Stimulated activated CD8-positive, alpha-beta memory T cell treated with anti-CD3 and anti-CD28 coated beads, Interleukin-12 subunit alpha, Interleukin-12 subunit beta, amount 100 ng/mL, for 24 hours (primary cell): ENCODE data around the gene MROH8.

ENCODE experiments used
- DNase-seq: peaks from one replicate; pipeline ENCODE4 v3.0.0-alpha.2; 2020; ENCODE audit errors: extremely low read depth

MROH8 gene

DNA sequence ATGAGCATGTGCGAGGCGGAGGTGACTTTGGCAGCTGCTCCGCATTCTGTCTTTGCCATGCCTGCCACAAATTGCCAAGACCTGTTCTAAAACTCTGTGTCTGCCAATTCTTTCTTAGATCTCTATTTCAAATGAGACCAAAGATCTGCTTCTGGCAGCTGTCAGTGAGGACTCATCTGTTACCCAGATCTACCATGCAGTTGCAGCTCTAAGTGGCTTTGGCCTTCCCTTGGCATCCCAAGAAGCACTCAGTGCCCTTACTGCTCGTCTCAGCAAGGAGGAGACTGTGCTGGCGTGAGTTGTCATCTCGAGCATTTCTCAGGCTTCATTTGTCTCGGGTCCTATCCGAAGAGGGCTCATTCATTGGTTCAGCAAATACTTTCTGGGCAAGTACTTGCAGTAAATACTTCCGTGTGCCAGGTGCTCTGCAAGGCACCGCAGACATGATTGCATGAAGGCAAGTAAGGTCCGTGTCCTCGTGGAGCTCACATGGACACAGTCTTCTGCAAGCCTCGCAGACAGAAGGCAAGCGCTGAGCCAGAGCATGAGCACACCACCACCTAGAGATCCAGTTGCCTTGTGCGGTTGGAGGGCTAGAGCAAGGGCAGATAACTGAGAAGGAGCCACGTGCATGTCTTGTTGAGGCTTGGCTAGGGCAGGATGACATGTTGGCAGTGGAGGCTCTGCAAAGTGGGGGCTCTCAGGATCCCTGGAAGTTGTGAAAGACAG is 19.7 kb upstream of the MROH8 start:
- no peak for DNase-seq

GRCh38 chr20:37194621-37195417 is 15.5 kb upstream of the MROH8 start:
- no peak for DNase-seq

- no peak for DNase-seq
Measured at GRCh38 chr20:37193821-37194220, 14.5 kb upstream of the MROH8 start.

- no peak for DNase-seq
Measured at GRCh38 chr20:37193226-37193625, 13.9 kb upstream of the MROH8 start.

DNA sequence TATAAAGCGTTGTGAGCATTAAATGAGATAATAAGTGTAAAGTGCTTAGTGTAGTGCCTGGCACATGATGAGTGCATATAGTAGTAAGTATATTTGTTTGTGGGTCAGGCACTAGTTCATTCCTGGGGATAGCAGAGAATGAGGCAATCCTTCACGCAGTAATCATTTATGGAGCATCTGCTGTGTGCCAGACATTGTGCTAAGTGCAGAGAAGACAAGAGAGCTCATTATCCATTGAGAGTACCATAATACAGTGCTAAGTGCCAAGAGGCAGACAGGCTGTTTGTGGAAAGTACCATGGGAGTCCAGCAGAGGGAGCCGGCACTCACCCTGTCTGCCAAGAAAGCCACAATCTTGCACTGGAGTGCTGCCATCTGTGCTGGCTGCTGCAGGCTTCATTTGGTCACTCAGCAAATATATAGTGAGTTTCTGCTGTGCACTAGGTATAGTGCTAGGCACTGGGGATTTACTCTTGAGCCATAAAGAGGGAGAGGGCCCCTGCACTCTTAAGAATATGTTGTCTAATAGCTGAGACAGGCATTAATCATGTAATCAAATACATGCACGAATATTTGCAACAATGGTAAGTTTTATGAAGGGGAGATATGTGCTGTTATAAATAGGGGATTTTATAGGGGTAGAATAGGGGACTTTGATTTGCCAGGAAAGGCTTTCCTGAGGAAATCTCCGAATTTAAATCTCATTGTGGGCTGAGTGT is 12.9 kb upstream of the MROH8 start:
- peak; percentile 32 for DNase-seq

DNA sequence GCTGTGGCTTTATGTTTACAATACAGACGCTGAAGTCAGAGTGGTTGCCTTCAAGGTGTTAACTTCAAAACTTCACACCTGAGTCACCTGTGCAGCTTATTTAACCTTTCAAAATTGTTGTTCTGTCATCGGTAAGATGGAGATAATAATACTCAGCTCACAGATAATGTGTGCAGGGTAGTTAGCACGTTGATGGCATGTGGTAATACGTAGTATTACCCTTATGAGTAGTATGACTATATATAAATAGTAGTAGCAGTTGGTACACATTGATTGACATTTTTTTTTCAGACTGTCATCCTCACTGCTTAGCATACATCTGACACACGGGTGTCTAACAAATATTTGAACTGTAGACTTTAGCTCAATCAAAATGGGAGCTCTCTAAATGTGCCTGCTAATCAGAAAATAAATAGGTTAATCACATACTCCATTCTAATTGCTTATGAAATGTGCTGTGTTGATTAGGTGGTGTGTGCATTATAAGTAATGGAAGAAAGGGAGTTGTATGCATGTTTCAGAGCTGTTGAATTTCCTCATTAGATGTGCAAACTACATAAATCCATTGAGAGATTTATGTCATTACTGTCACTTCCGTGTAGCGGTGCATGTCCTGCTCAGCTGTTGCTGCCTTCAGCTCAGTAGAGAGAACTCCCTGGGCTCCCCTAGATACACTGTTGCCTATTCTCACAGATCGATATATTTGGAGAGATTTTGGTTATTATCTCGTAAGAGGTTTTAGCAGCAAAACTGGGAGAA is 11.2 kb upstream of the MROH8 start:
- DNase-seq: no peak

DNA sequence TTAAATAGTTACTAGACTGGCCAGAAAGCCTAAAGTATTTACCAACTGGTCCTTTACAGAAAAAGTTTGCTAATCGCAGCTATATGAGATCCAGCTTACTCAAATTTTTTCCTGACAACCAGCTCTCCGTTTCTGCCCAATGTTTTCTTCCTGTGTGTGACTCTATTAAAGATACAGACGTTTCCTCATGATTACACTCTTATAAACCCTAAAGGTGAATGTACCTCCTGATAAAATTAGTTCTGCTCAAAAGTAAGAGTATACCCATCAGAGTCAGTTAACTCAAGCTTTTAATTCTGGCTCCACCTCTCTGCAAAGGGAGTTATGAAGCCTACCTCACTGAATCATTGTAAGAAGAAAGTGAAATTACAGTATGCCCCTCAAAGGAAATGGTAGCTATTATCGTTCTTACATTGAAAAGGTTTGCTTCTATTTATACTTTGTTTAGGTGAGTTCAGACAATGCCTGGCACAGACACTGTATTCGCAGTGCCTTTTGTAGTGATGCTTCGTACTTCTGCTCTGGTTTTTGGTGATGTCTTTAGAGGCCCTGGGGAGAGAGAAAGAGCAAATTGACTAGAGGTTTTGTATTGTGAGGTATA is 10.2 kb upstream of the MROH8 start:
- DNase-seq: no peak

DNA sequence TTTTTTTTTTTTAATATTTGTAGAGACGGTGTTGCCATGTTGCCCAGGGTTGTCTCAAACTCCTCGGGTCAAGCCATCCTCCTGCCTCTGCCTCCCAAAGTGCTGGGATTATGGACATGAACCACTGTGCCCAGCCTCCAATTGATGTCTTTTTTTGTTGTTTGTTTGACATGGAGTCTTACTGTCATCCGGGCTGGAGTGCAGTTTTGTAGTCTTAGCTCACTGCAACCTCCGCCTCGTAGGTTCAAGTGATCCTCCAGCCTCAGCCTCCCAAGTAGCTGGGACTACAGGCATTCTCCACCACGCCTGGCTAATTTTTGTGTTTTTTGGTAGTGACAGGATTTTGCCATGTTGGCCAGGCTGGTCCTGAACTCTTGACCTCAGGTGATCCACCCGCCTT is 9.4 kb upstream of the MROH8 start:
- DNase-seq: no peak

GRCh38 chr20:37185686-37186085 is 6.3 kb upstream of the MROH8 start:
- DNase-seq: no peak

GRCh38 chr20:37179683-37180524 is 556 bp upstream of the MROH8 start:
- no peak for DNase-seq

DNA sequence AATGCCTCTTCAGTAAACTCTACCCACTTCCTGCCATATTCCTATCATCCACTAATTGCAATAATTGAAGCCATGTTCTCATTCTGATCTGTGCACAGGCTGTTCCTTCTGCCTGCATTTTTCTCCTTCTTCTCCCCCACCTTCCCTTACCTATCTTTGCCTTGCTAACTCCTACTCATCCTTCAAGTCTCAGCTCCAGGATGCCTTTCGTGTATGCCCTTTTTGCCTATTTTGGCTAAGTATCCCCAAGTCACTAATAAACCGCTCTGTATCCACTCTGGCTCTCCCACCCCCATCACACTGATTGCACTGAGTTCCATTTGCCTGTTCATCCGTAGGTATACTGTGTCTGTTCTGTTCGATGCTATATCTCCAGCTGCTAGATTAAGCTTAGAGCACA is 6.5 kb downstream of the MROH8 start:
- DNase-seq: no peak

- DNase-seq: no peak
Measured at GRCh38 chr20:37166867-37167266, 12.5 kb downstream of the MROH8 start.

DNA sequence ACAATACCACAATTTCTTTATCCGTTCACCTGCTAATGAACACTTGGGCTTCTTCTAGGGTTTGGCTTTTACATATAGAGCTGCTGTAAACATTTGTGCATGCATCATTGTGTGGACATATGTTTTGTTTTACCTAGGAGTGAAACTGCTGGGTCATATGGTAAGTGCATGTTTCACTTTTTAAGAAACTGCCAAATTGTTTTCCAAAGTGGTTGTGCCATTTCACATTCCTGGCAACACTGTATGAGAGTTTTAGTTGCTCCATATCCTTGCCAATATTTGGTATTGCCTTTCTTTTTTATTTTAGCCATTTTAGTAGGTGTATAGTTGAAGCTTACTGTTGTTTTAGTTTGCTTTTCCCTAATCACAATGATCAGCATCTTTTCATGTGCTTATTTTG is 14.3 kb downstream of the MROH8 start:
- no peak for DNase-seq

GRCh38 chr20:37163832-37164554 is 15.4 kb downstream of the MROH8 start:
- no peak for DNase-seq

DNA sequence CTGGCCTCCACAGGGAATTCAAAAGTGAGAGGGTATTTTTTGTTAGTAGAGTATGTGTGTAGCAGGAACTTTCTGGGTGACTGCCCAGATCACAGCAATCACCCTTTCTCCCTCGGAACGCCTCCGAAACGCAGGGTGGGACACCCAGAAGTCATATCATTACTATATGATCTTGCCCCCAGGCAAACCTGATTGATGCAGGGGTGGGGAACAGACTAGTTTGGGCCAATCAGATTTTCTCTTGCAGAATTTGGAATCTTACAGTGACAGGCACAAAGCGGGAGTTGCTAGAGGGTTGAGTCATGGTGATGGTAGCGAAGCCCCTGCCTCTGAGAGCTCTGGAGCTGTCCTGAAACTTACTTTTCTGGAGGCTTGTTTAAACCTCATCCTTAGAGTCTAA is 16.7 kb downstream of the MROH8 start:
- no peak for DNase-seq

DNA sequence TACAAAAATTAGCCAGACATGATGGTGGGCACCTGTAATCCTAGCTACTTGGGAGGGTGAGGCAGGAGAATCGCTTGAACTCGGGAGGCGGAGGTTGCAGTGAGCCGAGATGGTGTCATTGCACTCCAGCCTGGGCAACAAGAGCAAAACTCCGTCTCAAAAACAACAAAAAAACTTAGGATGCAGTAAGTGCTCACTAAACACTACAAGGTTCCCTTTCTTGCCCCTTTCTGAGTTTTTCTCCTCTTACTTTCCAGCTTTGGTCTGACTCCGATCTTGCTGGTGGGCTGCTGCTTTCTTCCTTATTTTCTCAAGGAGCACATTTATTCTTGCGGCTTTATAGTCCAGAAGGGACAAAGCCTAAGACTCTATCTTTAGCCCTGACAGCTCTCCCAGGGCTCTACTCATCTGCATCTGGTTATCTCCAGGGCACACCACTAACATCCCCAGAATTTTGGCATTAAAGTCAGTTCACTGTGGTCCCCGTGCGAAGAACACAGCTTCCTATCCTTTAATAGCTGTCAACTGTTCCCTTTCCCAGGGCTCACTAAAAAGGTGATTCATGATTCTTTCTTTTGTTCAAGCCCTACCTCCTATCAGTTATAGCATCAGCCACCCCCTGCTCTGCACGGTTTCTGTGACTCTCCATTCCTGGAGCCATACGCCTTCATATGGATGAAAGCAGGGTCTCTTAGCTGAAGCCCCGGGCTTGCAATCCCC is 17.4 kb downstream of the MROH8 start:
- DNase-seq: no peak

GRCh38 chr20:37160683-37161082 is 18.7 kb downstream of the MROH8 start:
- DNase-seq: no peak

GRCh38 chr20:37158248-37158647 is 21.1 kb downstream of the MROH8 start:
- DNase-seq: no peak

- no peak for DNase-seq
Measured at GRCh38 chr20:37155987-37156386, 23.4 kb downstream of the MROH8 start.
